Suppressor macrophage treated with lipopolysaccharide for 4 hours (primary cell): ENCODE measurements around the gene TEX50.
A peak's percentile ranks its signal among the peaks of the same experiment; 100 is the strongest.
"Not testable (repeated sequence)": the region's sequence is repeated elsewhere in the genome, so short reads cannot be mapped to it uniquely, and the experiment has no call there.

Experiments
- DNase-seq: peaks from one replicate; pipeline ENCODE4 v3.0.0-alpha.2; 2020

The TEX50 gene, protein sequence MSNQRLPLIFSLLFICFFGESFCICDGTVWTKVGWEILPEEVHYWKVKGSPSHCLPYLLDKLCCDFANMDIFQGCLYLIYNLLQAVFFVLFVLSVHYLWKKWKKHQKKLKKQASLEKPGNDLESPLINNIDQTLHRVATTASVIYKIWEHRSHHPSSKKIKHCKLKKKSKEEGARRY

GRCh38 chr1:173635116-173635515 lies at the start of gene TEX50:
Gene TEX50 (plus strand): TSS chr1:173635338. CDS start chr1:173635522, 184 bp downstream.
- DNase-seq, result no peak

GRCh38 chr1:173590557-173590956 lies 44.6 kb upstream of the TEX50 start:
- no peak for DNase-seq

DNA sequence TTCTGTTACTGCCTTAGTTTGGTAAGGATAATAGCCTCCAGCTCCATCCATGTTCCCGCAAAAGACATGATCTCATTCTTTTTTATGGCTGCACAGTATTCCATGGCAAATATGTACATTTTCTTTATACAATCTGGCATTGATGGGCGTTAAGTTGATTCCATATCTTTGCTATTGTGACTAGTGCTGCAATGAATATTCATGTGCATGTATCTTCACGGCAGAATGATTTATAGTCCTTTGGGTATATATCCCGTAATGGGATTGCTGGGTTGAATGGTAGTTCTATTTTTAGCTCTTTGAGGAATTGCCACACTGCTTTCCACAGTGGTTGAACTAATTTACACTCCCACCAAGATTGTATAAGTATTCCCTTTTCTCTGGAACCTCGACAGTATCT lies 44.0 kb upstream of the TEX50 start:
- DNase-seq, result not testable (repeated sequence)

- no peak for DNase-seq
Measured at GRCh38 chr1:173596097-173596825, 38.9 kb upstream of the TEX50 start.

- no peak for DNase-seq
Measured at GRCh38 chr1:173601588-173601987, 33.5 kb upstream of the TEX50 start.

- peak; percentile 40 for DNase-seq
Measured at GRCh38 chr1:173603056-173603591, 32.0 kb upstream of the TEX50 start, which contains the start of gene SLC9C2. Gene SLC9C2 (minus strand): TSS chr1:173603072. CDS start chr1:173601776, 1,296 bp downstream.

DNA sequence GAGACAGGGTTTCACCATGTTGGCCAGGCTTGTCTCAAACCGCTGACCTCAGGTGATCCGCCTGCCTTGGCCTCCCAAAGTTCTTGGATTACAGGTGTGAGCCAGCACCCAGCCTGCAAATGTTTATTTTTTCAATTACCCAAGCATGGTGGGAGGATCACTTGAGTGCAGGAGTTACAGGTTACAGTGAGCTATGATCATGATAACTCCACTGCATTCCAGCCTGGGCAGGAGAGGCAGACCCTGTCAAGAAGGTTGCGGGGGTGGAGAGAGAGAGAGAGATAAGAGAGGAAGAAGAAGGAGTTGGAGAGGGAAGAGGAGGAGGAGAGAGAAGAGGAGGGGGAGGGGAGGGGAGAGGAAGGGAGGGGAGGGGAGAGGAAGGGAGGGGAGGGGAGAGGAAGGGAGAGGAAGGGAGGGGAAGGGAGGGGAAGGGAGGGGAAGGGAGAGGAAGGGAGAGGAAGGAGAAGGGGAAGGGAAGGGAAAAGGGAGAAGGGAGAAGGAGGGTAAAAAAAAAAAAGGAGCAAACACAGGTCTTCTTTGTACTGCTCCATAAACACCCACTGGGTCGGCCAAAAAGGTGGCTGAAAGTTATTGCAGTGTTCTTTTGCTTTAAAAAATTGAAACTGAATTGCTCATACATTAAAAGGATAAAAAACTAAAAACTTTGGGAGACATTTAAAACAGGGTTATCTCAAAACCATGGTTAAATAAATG lies 26.5 kb upstream of the TEX50 start:
- no peak for DNase-seq

GRCh38 chr1:173613086-173613485 lies 22.1 kb upstream of the TEX50 start:
- not testable (repeated sequence) for DNase-seq

DNA sequence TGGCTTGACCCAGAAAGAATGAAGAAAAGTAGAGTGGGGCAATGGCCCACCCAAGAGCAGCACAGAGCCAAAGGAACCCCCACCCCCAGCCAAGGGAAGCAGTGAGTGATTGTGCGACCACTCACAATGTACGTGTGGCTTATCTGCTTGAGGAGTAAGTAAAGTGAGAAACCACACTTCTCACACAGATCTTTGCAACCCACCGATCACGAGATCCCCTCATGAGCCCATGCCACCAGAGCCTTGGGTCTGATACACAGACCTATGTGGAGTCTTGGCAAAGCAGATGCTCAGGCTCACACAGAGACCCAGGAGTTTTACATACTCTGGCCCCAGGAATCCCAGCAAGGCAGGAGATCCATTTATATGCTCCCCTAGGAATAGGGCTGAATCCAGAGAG lies 18.3 kb upstream of the TEX50 start:
- DNase-seq, result no peak

DNA sequence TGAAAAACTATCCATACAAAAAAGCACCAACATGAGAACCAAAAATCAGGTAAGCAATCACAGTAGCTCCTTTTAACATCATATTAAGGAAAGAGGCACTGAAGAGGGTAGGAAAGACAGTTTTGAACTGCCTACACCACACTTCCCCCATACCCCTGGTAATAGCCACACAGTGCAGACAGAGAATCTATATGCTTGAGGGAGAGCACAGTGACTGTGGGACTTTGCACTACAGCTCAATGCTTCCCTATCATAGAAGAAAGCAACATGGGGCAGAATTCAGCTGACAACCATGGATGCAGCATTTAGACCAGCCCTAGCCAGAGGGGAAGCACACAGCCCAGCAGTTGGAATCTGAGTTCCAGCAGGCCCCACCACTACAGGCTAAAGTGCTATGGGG lies 7.9 kb upstream of the TEX50 start:
- DNase-seq, result no peak

GRCh38 chr1:173628888-173629287 lies 6.2 kb upstream of the TEX50 start:
- no peak for DNase-seq

- DNase-seq, result not testable (repeated sequence)
Measured at GRCh38 chr1:173637236-173638042, 2.3 kb downstream of the TEX50 start.

DNA sequence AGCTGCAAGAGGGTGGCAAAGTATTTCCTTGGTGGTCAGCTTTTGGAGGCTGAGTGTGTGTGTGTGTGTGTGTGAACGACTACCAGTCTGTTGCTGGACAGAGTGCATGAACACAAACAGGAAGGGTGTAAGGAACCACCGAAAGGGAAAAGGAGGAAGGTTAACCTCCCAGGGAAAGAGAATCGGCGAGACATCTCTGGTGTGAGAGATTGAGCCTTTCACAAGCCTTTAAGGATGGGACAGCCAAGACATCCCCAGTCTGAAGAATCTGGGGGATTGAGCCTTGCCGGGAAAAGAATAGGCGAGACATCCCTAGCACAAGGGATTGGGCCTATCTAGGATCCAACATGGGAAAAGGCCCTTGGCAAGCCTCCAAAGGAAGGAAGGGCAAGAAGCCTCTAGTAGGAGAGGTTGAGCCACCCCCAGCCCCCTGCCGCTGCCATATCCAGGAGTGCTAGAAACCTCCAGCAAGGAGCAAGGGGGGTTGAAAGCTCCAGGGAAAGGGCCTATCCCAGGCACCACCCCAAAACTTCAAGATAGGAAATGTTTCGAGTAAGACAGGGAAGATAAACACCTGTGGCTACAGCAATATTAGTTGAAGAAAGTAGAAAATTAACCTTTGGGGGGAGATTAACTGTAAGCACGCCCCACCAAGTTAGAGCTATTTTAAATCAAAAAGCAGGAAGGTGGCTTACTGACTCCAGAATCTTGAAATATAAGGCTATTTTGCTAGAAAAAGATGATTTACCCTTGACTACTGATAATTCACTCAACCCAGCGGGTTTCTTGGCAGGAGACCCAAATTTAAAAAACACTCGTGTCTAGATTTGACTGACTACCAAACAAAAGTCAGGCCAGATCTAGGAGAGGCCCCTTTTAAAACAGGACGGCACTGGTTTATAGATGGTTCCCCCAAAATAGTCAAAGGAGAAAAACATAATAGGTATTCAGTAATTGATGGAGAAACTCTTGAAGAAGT lies 3.2 kb downstream of the TEX50 start:
- DNase-seq, result no peak

DNA sequence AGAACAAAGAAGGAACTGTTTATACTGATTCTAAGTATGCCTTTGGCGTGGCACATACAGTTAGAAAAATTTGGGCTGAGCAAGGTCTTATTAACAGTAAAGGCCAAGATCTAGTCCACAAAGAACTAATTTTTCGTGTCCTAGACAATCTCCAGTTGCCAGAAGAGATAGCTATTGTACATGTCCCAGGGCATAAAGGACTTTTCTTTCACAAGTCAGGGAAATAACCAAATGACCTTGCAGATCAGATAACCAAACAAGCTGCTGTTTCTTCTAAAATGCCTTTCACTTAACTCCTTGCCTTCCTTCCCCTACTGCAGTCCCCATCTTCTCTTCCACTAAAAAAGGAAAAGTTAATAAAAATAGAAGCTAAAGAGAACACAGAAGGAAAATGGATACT lies 4.0 kb downstream of the TEX50 start:
- DNase-seq, result no peak

GRCh38 chr1:173642450-173643139 lies 7.5 kb downstream of the TEX50 start:
- DNase-seq, result not testable (repeated sequence)

DNA sequence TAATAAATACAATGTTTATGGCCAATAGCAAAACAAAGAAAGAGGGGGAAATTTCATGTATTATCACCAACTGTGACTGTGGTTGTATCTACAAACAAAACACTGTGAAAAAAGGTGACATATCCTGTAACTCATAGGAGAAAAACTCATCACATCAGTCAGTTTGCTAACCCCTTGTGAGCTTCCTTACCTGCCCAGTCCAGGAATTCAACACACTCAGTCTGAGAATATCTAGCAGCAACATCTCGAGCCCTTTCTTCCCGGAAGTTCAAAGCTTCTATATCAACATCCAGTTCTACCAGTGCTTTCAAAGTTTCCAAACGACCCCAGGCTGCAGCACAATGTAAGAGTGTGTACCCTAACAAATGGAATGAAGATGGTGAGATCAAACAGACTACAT lies 11.5 kb downstream of the TEX50 start:
- no peak for DNase-seq

GRCh38 chr1:173648880-173649605 lies 13.9 kb downstream of the TEX50 start:
- no peak for DNase-seq

- DNase-seq, result no peak
Measured at GRCh38 chr1:173660306-173660705, 25.2 kb downstream of the TEX50 start.

DNA sequence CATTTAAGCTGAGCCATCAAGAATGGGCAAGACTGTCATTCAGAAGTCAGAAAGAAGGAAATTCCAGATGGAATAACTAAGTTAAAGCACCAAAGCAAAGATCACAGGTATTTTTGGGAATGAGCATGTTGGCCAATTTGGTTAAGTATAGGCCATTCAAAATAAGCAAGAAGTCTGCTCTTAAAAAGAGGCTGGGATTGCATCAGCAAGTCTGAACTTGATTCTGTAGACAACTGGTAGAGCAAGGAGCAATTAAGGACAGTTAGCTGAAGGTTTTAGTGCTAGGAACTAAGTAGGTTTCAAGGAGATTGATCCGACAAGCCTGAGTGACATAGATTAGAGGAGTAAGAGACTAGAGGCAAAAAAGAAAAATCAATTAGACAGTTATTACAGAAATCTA lies 26.1 kb downstream of the TEX50 start:
- no peak for DNase-seq

DNA sequence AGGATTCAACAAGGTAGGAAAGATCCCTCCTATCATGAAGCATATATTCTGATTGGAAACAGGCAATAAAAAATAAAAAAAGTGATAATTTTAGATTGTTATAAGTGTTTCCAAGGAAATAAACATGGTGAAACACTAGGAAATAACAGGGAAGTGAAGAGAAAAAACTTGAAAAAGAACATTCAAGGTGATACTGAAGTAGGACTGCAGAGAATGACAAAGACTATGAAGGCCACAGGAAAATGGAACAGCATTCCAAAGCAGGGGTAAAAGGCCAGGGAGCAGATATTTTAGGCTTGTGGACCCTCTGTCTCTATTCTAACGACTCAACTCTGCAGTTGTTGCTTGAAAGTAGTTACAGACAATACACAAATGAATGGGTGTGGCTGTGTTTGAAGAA lies 26.6 kb downstream of the TEX50 start:
- DNase-seq, result no peak
